Stimulated activated naive CD8-positive, alpha-beta T cell treated with anti-CD3 and anti-CD28 coated beads, Interleukin-15, Interleukin-2, amounts not matched to agents 100 ng/mL and 50 ng/mL, for 24 hours (primary cell): ENCODE measurements around the gene TTC6.

Experiments
- H3K27ac Mint-ChIP-seq: one replicate; pipeline ENCODE4 v1.8.0; 2021; ENCODE audit warnings: mild to moderate bottlenecking, mixed read lengths
- H3K27me3 Mint-ChIP-seq: one replicate; pipeline ENCODE4 v1.8.0; 2021; ENCODE audit warnings: mixed read lengths
- H3K36me3 Mint-ChIP-seq: one replicate; pipeline ENCODE4 v1.8.0; 2021; ENCODE audit warnings: low read depth, mixed read lengths
- H3K4me1 Mint-ChIP-seq: one replicate; pipeline ENCODE4 v1.8.0; 2021; ENCODE audit warnings: low read depth, mixed read lengths
- H3K4me3 Mint-ChIP-seq: one replicate; pipeline ENCODE4 v1.8.0; 2021; ENCODE audit warnings: mild to moderate bottlenecking, mixed read lengths
- H3K9me3 Mint-ChIP-seq: one replicate; pipeline ENCODE4 v1.8.0; 2021; ENCODE audit warnings: mixed read lengths

TTC6 gene

GRCh38 chr14:37590428-37591139 is 4.8 kb upstream of the TTC6 start:
- peaks cover 80% of the 10 kb centered on the region for H3K27me3 Mint-ChIP-seq
- peaks cover 21% of the 10 kb centered on the region for H3K36me3 Mint-ChIP-seq
- peaks cover 7% of the 10 kb centered on the region for H3K4me1 Mint-ChIP-seq
- peaks cover 3% of the 10 kb centered on the region for H3K9me3 Mint-ChIP-seq
- H3K4me3 Mint-ChIP-seq = no peak overlapping the region
- peak overlapping the region; percentile 71 for H3K27ac Mint-ChIP-seq

- H3K4me1 Mint-ChIP-seq = peaks cover 15% of the 10 kb centered on the region
- peak overlapping the region; percentile 71 for H3K27ac Mint-ChIP-seq
- peaks cover 78% of the 10 kb centered on the region for H3K27me3 Mint-ChIP-seq
Measured at GRCh38 chr14:37591311-37591940, 4.0 kb upstream of the TTC6 start.

GRCh38 chr14:37591941-37592481 is 3.4 kb upstream of the TTC6 start:
- H3K4me3 Mint-ChIP-seq = no peak overlapping the region
- peaks cover 3% of the 10 kb centered on the region for H3K9me3 Mint-ChIP-seq
- H3K36me3 Mint-ChIP-seq = peaks cover 19% of the 10 kb centered on the region
- peaks cover 80% of the 10 kb centered on the region for H3K27me3 Mint-ChIP-seq
- no peak overlapping the region for H3K27ac Mint-ChIP-seq
- H3K4me1 Mint-ChIP-seq = peaks cover 19% of the 10 kb centered on the region

More at GRCh38 chr14:37591311-37591940, 4.0 kb upstream of the TTC6 start:
- Mint-ChIP-seq H3K36me3 (peaks cover 21% of the 10 kb centered on the region), H3K9me3 (peaks cover 3% of the 10 kb centered on the region), H3K4me3 (peak overlapping the region; percentile 23)

GRCh38 chr14:37592482-37593408 is 2.7 kb upstream of the TTC6 start:
- H3K36me3 Mint-ChIP-seq = peaks cover 16% of the 10 kb centered on the region
- H3K9me3 Mint-ChIP-seq = peaks cover 3% of the 10 kb centered on the region
- H3K4me3 Mint-ChIP-seq = no peak overlapping the region
- peaks cover 24% of the 10 kb centered on the region for H3K4me1 Mint-ChIP-seq
- H3K27ac Mint-ChIP-seq = no peak overlapping the region
- H3K27me3 Mint-ChIP-seq = peaks cover 80% of the 10 kb centered on the region

- Mint-ChIP-seq H3K4me1 (peaks cover 25% of the 10 kb centered on the region), H3K27me3 (peaks cover 81% of the 10 kb centered on the region), H3K27ac (no peak overlapping the region), H3K9me3 (peaks cover 3% of the 10 kb centered on the region), H3K36me3 (peaks cover 16% of the 10 kb centered on the region), H3K4me3 (peak overlapping the region; percentile 69)
Measured at GRCh38 chr14:37593511-37594237, 1.8 kb upstream of the TTC6 start.

- peaks cover 30% of the 10 kb centered on the region for H3K4me1 Mint-ChIP-seq
- peak overlapping the region; percentile 69 for H3K4me3 Mint-ChIP-seq
- H3K27ac Mint-ChIP-seq = peak overlapping the region; percentile 79
- peaks cover 3% of the 10 kb centered on the region for H3K9me3 Mint-ChIP-seq
- H3K27me3 Mint-ChIP-seq = peaks cover 81% of the 10 kb centered on the region
- peaks cover 22% of the 10 kb centered on the region for H3K36me3 Mint-ChIP-seq
Measured at GRCh38 chr14:37594238-37594970, 1.0 kb upstream of the TTC6 start.

- Mint-ChIP-seq H3K4me3 (peak overlapping the region; percentile 76), H3K27ac (peak overlapping the region; percentile 82), H3K9me3 (peaks cover 3% of the 10 kb centered on the region), H3K4me1 (peaks cover 33% of the 10 kb centered on the region), H3K27me3 (peaks cover 81% of the 10 kb centered on the region), H3K36me3 (peaks cover 18% of the 10 kb centered on the region)
Measured at GRCh38 chr14:37595809-37596621, 586 bp downstream of the TTC6 start.

- Mint-ChIP-seq H3K27ac (no peak overlapping the region), H3K4me3 (no peak overlapping the region), H3K27me3 (peaks cover 83% of the 10 kb centered on the region), H3K9me3 (peaks cover 3% of the 10 kb centered on the region), H3K4me1 (peaks cover 33% of the 10 kb centered on the region), H3K36me3 (peaks cover 17% of the 10 kb centered on the region)
Measured at GRCh38 chr14:37596790-37597472, 1.5 kb downstream of the TTC6 start.

- Mint-ChIP-seq H3K36me3 (peaks cover 15% of the 10 kb centered on the region), H3K9me3 (peaks cover 3% of the 10 kb centered on the region), H3K27me3 (peaks cover 85% of the 10 kb centered on the region), H3K27ac (no peak overlapping the region), H3K4me3 (no peak overlapping the region), H3K4me1 (peaks cover 33% of the 10 kb centered on the region)
Measured at GRCh38 chr14:37597538-37597913, 2.1 kb downstream of the TTC6 start.

- H3K27me3 Mint-ChIP-seq = peaks cover 84% of the 10 kb centered on the region
Measured at GRCh38 chr14:37597914-37598746, 2.7 kb downstream of the TTC6 start.

GRCh38 chr14:37598747-37599506 is 3.5 kb downstream of the TTC6 start:
- Mint-ChIP-seq H3K4me3 (no peak overlapping the region), H3K27me3 (peaks cover 84% of the 10 kb centered on the region), H3K36me3 (peaks cover 12% of the 10 kb centered on the region), H3K9me3 (peaks cover 3% of the 10 kb centered on the region), H3K4me1 (peaks cover 33% of the 10 kb centered on the region), H3K27ac (no peak overlapping the region)

More at GRCh38 chr14:37597914-37598746, 2.7 kb downstream of the TTC6 start:
- H3K9me3 Mint-ChIP-seq = peaks cover 3% of the 10 kb centered on the region
- H3K4me3 Mint-ChIP-seq = no peak overlapping the region
- H3K27ac Mint-ChIP-seq = no peak overlapping the region
- peaks cover 33% of the 10 kb centered on the region for H3K4me1 Mint-ChIP-seq
- peaks cover 13% of the 10 kb centered on the region for H3K36me3 Mint-ChIP-seq
